K562 (cell line): ENCODE measurements around the gene PRKD1. TPM values are rescaled to one million over a fixed set of nuclear protein-coding genes. Genes with fewer than 3 reads are reported as not detected.

Experiments
- ATAC-seq: fragments of 200-7000 bp; cut with Tn5 transposase; 3 replicates; pipeline ENCODE4 v1.9.1; 2020; ENCODE audit warnings: moderate library complexity
- BruUV-seq: library from RNA; stranded (reverse); fragments of 400-500 nt; replicated peaks from 2 replicates; lab custom pipeline; 2021; lab: Mats Ljungman, UMichigan
- CTCF ChIA-PET: fragments of 300-600 bp; formaldehyde crosslinking; extraction: SDS; loops from one replicate; lab custom pipeline; 2021; ENCODE audit warnings: low intra/inter-chr PET ratio; lab: Yijun Ruan, JAX
- POLR2A ChIA-PET: fragments of 300-600, 350-650 bp; sonication (Branson Sonifier 250); formaldehyde crosslinking; extraction: SDS; loops from one replicate; lab custom pipeline; 2021; ENCODE audit warnings: antibody characterized with exemption, inconsistent platforms; lab: Yijun Ruan, JAX
- DNase-seq, 4 experiments: peaks; one replicate each; pipeline versions ENCODE4 v3.0.0 to v3.0.0-alpha.2; 2011 to 2018; ENCODE audit warnings: low spot score in 3 of 4, mixed read lengths in 3 of 4; ENCODE audit errors: extremely low read depth in 1 of 4
- FAIRE-seq: peaks from 2 replicates; lab custom pipeline; 2011; peaks lifted over from hg19 to GRCh38; lab: Jason Lieb, UNC
- H2AFZ ChIP-seq: 2 replicates; pipeline ENCODE4 v1.6.0; 2011; ENCODE audit warnings: low read depth, low read length, control low read depth, inconsistent platforms
- H3K27ac ChIP-seq: fragments of 200-600 bp; 3 replicates; pipeline ENCODE4 v1.8.0; 2011; ENCODE audit warnings: low read depth, mild to moderate bottlenecking, control low read depth, inconsistent platforms, low read length, moderate library complexity, mixed read lengths; ENCODE audit errors: extremely low read depth
- H3K27me3 ChIP-seq, 2 experiments: fragments of 300-600 bp in 1 of 2; 2 replicates in 1 of 2; 3 replicates in 1 of 2; pipeline versions ENCODE4 v1.6.0 to v1.8.0; 2011; ENCODE audit warnings: inconsistent platforms in 2 of 2, low read length in 2 of 2, mild to moderate bottlenecking in 1 of 2, mixed read lengths in 1 of 2, moderate library complexity in 1 of 2; ENCODE audit not compliant: control insufficient read depth in 2 of 2, insufficient read depth in 2 of 2
- H3K36me3 ChIP-seq: fragments of 300-600 bp; 3 replicates; pipeline ENCODE4 v1.8.0; 2011; ENCODE audit warnings: mild to moderate bottlenecking, low read length, inconsistent platforms; ENCODE audit not compliant: control insufficient read depth, insufficient read depth
- H3K4me1 ChIP-seq, 2 experiments: fragments of 200-600 bp in 1 of 2; replicated peaks in 1 of 2; 2 replicates in 1 of 2; 3 replicates in 1 of 2; pipeline versions ENCODE4 v1.5.1 to v1.8.0; 2011; ENCODE audit warnings: inconsistent platforms in 2 of 2, low read length in 2 of 2, mild to moderate bottlenecking in 1 of 2, mixed read lengths in 1 of 2, moderate library complexity in 1 of 2; ENCODE audit not compliant: control insufficient read depth in 2 of 2, insufficient read depth in 2 of 2
- H3K4me2 ChIP-seq: 2 replicates; pipeline ENCODE4 v1.6.1; 2011; ENCODE audit warnings: low read length, control low read depth, inconsistent platforms, mixed read lengths; ENCODE audit not compliant: insufficient read depth
- H3K4me3 ChIP-seq: fragments of 200-600 bp; sonication (generic), shearing (Covaris generic); 2 replicates; pipeline ENCODE4 v1.5.1; 2016; ENCODE audit warnings: control low read depth, inconsistent platforms
- H3K79me2 ChIP-seq: fragments of 200-600 bp; 3 replicates; pipeline ENCODE4 v1.8.0; 2011; ENCODE audit warnings: low read length, inconsistent platforms; ENCODE audit not compliant: control insufficient read depth, insufficient read depth
- H3K9ac ChIP-seq, 2 experiments: 2 replicates each; pipeline versions ENCODE4 v1.6.0 to v1.6.1; 2011; ENCODE audit warnings: low read depth in 2 of 2, low read length in 2 of 2, control low read depth in 1 of 2, inconsistent platforms in 1 of 2, mild to moderate bottlenecking in 1 of 2, mixed read lengths in 1 of 2; ENCODE audit not compliant: insufficient read depth in 1 of 2
- H3K9me1 ChIP-seq: one replicate; pipeline ENCODE4 v1.6.0; 2011; ENCODE audit warnings: inconsistent platforms, mild to moderate bottlenecking, low read length, moderate library complexity; ENCODE audit not compliant: control insufficient read depth, insufficient read depth
- H3K9me3 ChIP-seq: replicated peaks from 2 replicates; pipeline ENCODE4 v1.5.1; 2011; ENCODE audit warnings: low read depth, low read length, inconsistent platforms; ENCODE audit not compliant: control insufficient read depth, insufficient read depth
- H4K20me1 ChIP-seq: replicated peaks from 2 replicates; pipeline ENCODE4 v1.6.1; 2011; ENCODE audit warnings: low read length, inconsistent platforms, mixed read lengths; ENCODE audit not compliant: control insufficient read depth, insufficient read depth
- BRF1 ChIP-seq: IDR thresholded peaks from 3 replicates; pipeline ENCODE4 v1.6.1; 2011; ENCODE audit warnings: borderline replicate concordance, mild to moderate bottlenecking; ENCODE audit not compliant: insufficient read length; ENCODE audit errors: extremely low read depth
- CBFB ChIP-seq: sonication (generic); formaldehyde crosslinking; IDR thresholded peaks from 2 replicates; pipeline ENCODE4 v1.4.0; 2020; ENCODE audit warnings: mild to moderate bottlenecking, missing genetic modification reagents
- CEBPB ChIP-seq: fragments of 450-650 bp; IDR thresholded peaks from 2 replicates; pipeline ENCODE4 v1.6.1; 2016; ENCODE audit warnings: missing genetic modification characterization, missing compliant biosample characterization
- HCFC1 ChIP-seq: IDR thresholded peaks from 2 replicates; pipeline ENCODE4 v1.6.1; 2012; ENCODE audit warnings: low read depth, low read length, improper control_type of control experiment
- HNRNPUL1 ChIP-seq: fragments of 200-400 bp; formaldehyde crosslinking; IDR thresholded peaks from 2 replicates; pipeline ENCODE4 v1.6.1; 2017; ENCODE audit warnings: low read length
- KLF10 ChIP-seq: fragments of 250-450 bp; sonication (Bioruptor Pico); IDR thresholded peaks from 2 replicates; pipeline ENCODE4 v1.6.1; 2021; ENCODE audit warnings: matching md5 sums
- MCM5 ChIP-seq: fragments of 450-650 bp; IDR thresholded peaks from 2 replicates; pipeline ENCODE4 v1.6.1; 2016; ENCODE audit warnings: low read depth
- MEF2D ChIP-seq: conservative IDR thresholded peaks from 2 replicates; pipeline ENCODE4 v1.6.1; 2016; ENCODE audit warnings: low read depth, missing genetic modification characterization, missing compliant biosample characterization
- MYNN ChIP-seq, 2 experiments: sonication (generic); formaldehyde crosslinking in 1 of 2; IDR thresholded peaks; 2 replicates each; pipeline versions ENCODE4 v1.5.0 to v1.6.1; 2016 to 2020; ENCODE audit warnings: antibody characterized with exemption in 1 of 2, missing genetic modification reagents in 1 of 2
- RB1 ChIP-seq: fragments of 450-650 bp; IDR thresholded peaks from 2 replicates; pipeline ENCODE4 v1.6.1; 2017; ENCODE audit warnings: low read depth, mild to moderate bottlenecking
- TAF9B ChIP-seq: fragments of 450-650 bp; IDR thresholded peaks from 2 replicates; pipeline ENCODE4 v1.6.1; 2018; ENCODE audit warnings: mild to moderate bottlenecking; ENCODE audit not compliant: partially characterized antibody
- ZKSCAN8 ChIP-seq: fragments of 200-800 bp; sonication (Bioruptor generic); IDR thresholded peaks from 2 replicates; pipeline ENCODE4 v1.6.1; 2016; ENCODE audit warnings: missing genetic modification characterization, missing compliant biosample characterization
- ZNF717 ChIP-seq: fragments of 250-450 bp; sonication (Bioruptor Pico); IDR thresholded peaks from 2 replicates; pipeline ENCODE4 v1.5.0; 2021
- WGBS: fragments of 100-300 bp; shearing (Covaris generic); methylation state at CpG from one replicate; pipeline ENCODE4 v1.1.6; 2016; ENCODE audit warnings: low coverage, mixed read lengths; ENCODE audit not compliant: insufficient coverage; ENCODE audit errors: missing lambda C conversion rate; 5-methylcytosine and 5-hydroxymethylcytosine counted together
- in situ Hi-C: fragments of 300-500 bp; cut with MboI; formaldehyde crosslinking; loops from 4 replicates; pipeline ENCODE4 v1.15.0; 2018; ENCODE audit warnings: inconsistent platforms, mixed read lengths
- intact Hi-C: fragments of 100-400 bp; cut with micrococcal nuclease; formaldehyde crosslinking; loops from 2 replicates; pipeline ENCODE4 v1.14.2; 2022
- polyA plus RNA-seq, 8 experiments: library from polyadenylated mRNA; depleted of rRNA in 4 of 8; stranded (reverse) in 5 of 8; unstranded in 3 of 8; fragments of >200 nt; fragmentation: Nextera tagmentation in 2 of 8; fragmentation: Illumina TruSeq in 1 of 8; extraction: Ambion mirVana in 2 of 8; extraction: Trizol in 1 of 8; gene quantifications; 2 replicates each; pipeline versions ENCODE4 v1.2.1 to v1.2.3, GENCODE V29; 2011 to 2014; ENCODE audit warnings: inconsistent platforms in 1 of 8, missing spikeins in 1 of 8
- total RNA-seq, 7 experiments: library from RNA; depleted of rRNA in 6 of 7; stranded (reverse); fragments of >200 nt in 6 of 7; fragmentation: Illumina TruSeq in 2 of 7; extraction: Trizol in 2 of 7; gene quantifications; 2 replicates each; pipeline versions ENCODE4 v1.2.1 to v1.2.3, GENCODE V29; 2011 to 2021; ENCODE audit warnings: low replicate concordance in 1 of 7
- TF ChIP-seq, protein P1 (sequence below): fragments of 450-650 bp; IDR thresholded peaks from one replicate; pipeline ENCODE4 v1.6.1; 2018; ENCODE audit warnings: mild to moderate bottlenecking, moderate library complexity; ENCODE audit not compliant: partially characterized antibody
- TF ChIP-seq, protein P2 (sequence below): sonication (generic); formaldehyde crosslinking; IDR thresholded peaks from 2 replicates; pipeline ENCODE4 v1.8.1; 2023; ENCODE audit warnings: mild to moderate bottlenecking, missing genetic modification reagents
- TF ChIP-seq, protein P3 (sequence below): sonication (generic); formaldehyde crosslinking; IDR thresholded peaks from 2 replicates; pipeline ENCODE4 v1.8.0; 2023; ENCODE audit warnings: mild to moderate bottlenecking, missing genetic modification reagents

The PRKD1 gene
- total and polyA plus RNA-seq, 9 of the 15 experiments (the other 6 are each of a cell fraction or from before 2014, with no cell fraction given): 0.04 to 0.25 (median 0.13) TPM; not detected in 1

DNA sequence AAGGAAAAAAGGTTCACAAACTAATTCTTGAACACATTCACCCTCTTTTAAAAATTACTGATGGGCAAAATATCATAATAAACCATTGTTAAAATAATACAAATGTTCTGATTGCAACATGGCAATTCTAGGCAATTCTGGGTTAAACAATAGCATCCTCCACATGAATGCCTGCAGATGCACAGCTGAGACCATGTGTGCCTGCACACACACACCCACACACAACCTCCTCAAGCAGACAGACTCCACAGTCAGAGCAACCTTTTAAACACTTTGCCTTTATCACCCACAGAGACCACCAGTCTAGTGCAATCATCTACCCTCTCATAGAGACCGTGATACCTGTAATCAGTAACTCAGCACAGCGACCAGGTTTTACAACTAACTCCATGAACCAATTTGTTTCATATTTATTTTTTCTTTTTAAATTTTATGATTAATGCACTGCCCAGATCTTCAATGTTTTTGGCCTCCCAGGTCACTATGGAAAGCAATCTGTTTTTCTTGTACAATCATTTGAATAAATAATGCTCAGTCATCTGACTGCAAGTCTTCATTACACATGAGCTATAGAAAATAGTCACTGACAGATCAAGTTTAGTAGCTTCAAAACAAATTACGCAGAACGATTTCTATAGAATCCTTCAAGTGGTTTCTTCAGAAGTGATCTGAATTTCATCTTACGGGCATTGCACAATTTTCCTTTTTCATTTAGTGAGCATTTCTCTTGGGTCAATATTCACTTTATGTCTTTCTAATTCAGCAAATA lies 105.8 kb downstream of the PRKD1 start:
- Histone ChIP-seq H3K79me2 (no peaks in the 10 kb centered on the region), H3K27ac (no peak overlapping the region), H3K9ac (no peak overlapping the region), H2AFZ (no peak overlapping the region), H4K20me1 (no peaks in the 10 kb centered on the region), H3K9me1 (no peaks in the 10 kb centered on the region), H3K27me3 (no peaks in the 10 kb centered on the region), H3K36me3 (no peaks in the 10 kb centered on the region), H3K4me3 (no peak overlapping the region), H3K9me3 (no peaks in the 10 kb centered on the region), H3K4me2 (no peak overlapping the region), H3K4me1 (no peaks in the 10 kb centered on the region)
- POLR2A ChIA-PET: no interaction called here
- CTCF ChIA-PET: no interaction called here
- in situ Hi-C loops: no loop called here
- FAIRE-seq: no peak
- BruUV-seq: no TSS peak
- 2% methylated on average over 5 of the region's 5 CpGs for WGBS
- intact Hi-C loops: no loop called here
- ATAC-seq: no peak
- no peak for DNase-seq
- TF ChIP-seq MEF2D (tag) (no peak), KLF10 (no peak), ZNF717 (no peak), MYNN (IDR thresholded peaks at IDR 0.05) (no peak), MYNN (CRISPR knock-in tag; IDR thresholded peaks at IDR 0.05) (no peak), HNRNPUL1 (no peak), BRF1 (no peak), MCM5 (no peak), TAF9B (no peak), RB1 (no peak), CBFB (CRISPR knock-in tag) (no peak), ZKSCAN8 (no peak), CEBPB (tag) (no peak), HCFC1 (no peak)
- TF ChIP-seq, protein P1, sequence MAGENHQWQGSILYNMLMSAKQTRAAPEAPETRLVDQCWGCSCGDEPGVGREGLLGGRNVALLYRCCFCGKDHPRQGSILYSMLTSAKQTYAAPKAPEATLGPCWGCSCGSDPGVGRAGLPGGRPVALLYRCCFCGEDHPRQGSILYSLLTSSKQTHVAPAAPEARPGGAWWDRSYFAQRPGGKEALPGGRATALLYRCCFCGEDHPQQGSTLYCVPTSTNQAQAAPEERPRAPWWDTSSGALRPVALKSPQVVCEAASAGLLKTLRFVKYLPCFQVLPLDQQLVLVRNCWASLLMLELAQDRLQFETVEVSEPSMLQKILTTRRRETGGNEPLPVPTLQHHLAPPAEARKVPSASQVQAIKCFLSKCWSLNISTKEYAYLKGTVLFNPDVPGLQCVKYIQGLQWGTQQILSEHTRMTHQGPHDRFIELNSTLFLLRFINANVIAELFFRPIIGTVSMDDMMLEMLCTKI: no peak
- TF ChIP-seq, protein P2, sequence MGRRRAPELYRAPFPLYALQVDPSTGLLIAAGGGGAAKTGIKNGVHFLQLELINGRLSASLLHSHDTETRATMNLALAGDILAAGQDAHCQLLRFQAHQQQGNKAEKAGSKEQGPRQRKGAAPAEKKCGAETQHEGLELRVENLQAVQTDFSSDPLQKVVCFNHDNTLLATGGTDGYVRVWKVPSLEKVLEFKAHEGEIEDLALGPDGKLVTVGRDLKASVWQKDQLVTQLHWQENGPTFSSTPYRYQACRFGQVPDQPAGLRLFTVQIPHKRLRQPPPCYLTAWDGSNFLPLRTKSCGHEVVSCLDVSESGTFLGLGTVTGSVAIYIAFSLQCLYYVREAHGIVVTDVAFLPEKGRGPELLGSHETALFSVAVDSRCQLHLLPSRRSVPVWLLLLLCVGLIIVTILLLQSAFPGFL: no peak
- TF ChIP-seq, protein P3, sequence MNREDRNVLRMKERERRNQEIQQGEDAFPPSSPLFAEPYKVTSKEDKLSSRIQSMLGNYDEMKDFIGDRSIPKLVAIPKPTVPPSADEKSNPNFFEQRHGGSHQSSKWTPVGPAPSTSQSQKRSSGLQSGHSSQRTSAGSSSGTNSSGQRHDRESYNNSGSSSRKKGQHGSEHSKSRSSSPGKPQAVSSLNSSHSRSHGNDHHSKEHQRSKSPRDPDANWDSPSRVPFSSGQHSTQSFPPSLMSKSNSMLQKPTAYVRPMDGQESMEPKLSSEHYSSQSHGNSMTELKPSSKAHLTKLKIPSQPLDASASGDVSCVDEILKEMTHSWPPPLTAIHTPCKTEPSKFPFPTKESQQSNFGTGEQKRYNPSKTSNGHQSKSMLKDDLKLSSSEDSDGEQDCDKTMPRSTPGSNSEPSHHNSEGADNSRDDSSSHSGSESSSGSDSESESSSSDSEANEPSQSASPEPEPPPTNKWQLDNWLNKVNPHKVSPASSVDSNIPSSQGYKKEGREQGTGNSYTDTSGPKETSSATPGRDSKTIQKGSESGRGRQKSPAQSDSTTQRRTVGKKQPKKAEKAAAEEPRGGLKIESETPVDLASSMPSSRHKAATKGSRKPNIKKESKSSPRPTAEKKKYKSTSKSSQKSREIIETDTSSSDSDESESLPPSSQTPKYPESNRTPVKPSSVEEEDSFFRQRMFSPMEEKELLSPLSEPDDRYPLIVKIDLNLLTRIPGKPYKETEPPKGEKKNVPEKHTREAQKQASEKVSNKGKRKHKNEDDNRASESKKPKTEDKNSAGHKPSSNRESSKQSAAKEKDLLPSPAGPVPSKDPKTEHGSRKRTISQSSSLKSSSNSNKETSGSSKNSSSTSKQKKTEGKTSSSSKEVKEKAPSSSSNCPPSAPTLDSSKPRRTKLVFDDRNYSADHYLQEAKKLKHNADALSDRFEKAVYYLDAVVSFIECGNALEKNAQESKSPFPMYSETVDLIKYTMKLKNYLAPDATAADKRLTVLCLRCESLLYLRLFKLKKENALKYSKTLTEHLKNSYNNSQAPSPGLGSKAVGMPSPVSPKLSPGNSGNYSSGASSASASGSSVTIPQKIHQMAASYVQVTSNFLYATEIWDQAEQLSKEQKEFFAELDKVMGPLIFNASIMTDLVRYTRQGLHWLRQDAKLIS: no peak
